Measurements from ENCODE around the gene NSUN3.

GRCh38 chr3:94130690-94131089, 67.8 kb downstream of the NSUN3 start:
- TF ChIP-seq POLR2AphosphoS5 (IDR thresholded peaks at IDR 0.05; ENCODE audit: low read depth, low read length) (no peak), TCF7L2 (IDR thresholded peaks at IDR 0.05; ENCODE audit: low read depth, low read length) (no peak), SIN3A (IDR thresholded peaks at IDR 0.05; ENCODE audit: borderline replicate concordance, insufficient read depth, low read depth, low read length) (no peak)
- TF ChIP-seq, protein P1, sequence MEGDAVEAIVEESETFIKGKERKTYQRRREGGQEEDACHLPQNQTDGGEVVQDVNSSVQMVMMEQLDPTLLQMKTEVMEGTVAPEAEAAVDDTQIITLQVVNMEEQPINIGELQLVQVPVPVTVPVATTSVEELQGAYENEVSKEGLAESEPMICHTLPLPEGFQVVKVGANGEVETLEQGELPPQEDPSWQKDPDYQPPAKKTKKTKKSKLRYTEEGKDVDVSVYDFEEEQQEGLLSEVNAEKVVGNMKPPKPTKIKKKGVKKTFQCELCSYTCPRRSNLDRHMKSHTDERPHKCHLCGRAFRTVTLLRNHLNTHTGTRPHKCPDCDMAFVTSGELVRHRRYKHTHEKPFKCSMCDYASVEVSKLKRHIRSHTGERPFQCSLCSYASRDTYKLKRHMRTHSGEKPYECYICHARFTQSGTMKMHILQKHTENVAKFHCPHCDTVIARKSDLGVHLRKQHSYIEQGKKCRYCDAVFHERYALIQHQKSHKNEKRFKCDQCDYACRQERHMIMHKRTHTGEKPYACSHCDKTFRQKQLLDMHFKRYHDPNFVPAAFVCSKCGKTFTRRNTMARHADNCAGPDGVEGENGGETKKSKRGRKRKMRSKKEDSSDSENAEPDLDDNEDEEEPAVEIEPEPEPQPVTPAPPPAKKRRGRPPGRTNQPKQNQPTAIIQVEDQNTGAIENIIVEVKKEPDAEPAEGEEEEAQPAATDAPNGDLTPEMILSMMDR (IDR thresholded peaks at IDR 0.05), result no peak
- TF ChIP-seq, protein P2, sequence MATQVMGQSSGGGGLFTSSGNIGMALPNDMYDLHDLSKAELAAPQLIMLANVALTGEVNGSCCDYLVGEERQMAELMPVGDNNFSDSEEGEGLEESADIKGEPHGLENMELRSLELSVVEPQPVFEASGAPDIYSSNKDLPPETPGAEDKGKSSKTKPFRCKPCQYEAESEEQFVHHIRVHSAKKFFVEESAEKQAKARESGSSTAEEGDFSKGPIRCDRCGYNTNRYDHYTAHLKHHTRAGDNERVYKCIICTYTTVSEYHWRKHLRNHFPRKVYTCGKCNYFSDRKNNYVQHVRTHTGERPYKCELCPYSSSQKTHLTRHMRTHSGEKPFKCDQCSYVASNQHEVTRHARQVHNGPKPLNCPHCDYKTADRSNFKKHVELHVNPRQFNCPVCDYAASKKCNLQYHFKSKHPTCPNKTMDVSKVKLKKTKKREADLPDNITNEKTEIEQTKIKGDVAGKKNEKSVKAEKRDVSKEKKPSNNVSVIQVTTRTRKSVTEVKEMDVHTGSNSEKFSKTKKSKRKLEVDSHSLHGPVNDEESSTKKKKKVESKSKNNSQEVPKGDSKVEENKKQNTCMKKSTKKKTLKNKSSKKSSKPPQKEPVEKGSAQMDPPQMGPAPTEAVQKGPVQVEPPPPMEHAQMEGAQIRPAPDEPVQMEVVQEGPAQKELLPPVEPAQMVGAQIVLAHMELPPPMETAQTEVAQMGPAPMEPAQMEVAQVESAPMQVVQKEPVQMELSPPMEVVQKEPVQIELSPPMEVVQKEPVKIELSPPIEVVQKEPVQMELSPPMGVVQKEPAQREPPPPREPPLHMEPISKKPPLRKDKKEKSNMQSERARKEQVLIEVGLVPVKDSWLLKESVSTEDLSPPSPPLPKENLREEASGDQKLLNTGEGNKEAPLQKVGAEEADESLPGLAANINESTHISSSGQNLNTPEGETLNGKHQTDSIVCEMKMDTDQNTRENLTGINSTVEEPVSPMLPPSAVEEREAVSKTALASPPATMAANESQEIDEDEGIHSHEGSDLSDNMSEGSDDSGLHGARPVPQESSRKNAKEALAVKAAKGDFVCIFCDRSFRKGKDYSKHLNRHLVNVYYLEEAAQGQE (IDR thresholded peaks at IDR 0.05; ENCODE audit: insufficient read depth in 1 of 2, low read depth in 2 of 2, low read length in 1 of 2), result no peak
